ENCODE measurements around the gene NRG2. TPM values are rescaled to one million over a fixed set of nuclear protein-coding genes. Genes with fewer than 3 reads are reported as not detected.
A peak's percentile ranks its signal among the peaks of the same experiment; 100 is the strongest.

The NRG2 gene
- total and polyA plus RNA-seq, 10 donors = 0.83 to 7.7 (median 4.4) TPM

DNA sequence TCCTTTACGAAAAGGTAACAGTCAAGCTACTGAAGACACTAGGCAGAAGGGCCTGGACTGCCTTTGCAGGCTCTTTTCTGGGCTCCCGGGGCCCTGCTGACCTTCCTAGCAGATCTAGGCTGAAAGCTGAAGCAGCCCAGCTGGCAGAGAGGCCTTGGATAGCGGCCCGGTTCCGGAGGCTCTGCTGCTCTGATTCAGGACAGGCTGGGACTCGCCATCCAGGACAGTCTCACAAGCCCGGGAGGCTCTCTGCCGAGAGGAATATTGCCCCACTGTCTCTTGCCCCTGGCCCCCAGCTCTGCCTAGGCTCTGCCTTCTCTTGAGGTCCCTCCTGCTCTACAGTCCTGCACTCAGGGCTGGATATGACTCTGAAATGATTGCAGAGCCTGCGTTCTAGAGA is 179.7 kb downstream of the NRG2 start:
- Histone ChIP-seq H3K36me3 (no peaks in the 10 kb centered on the region), H3K9me3 (no peaks in the 10 kb centered on the region), H3K27me3 (replicated peaks in 1 of 7) (no peaks in the 10 kb centered on the region), H3K4me3 (no peak overlapping the region), H3K27ac (peak overlapping the region in 7 of 8 donors; percentile 3 to 44 (median 32)), H3K4me1 (peaks cover 0 to 30% (median 7%) of the 10 kb centered on the region in 6 donors)
- TF ChIP-seq CTCF (IDR thresholded peaks at IDR 0.05 in 8 of 11, conservative IDR thresholded peaks at IDR 0.05 in 3 of 11) = no peak
- TF ChIP-seq POLR2A (IDR thresholded peaks at IDR 0.05) = no peak
- TF ChIP-seq POLR2AphosphoS5 (IDR thresholded peaks at IDR 0.05) = peak in 2 of 3 donors; percentile 22 to 45
- DNase-seq = no peak
- intact Hi-C loops (cut with DNase I; ENCODE audit: low total_unique reads) = loop anchor here (5.0 kb wide), 1 partner anchor 76 kb away; no protein-coding TSS in a partner anchor
- WGBS, 5 donors = 47 to 84% (median 77%) methylated on average over 9 of the region's 9 CpGs

- intact Hi-C loops (cut with DNase I; ENCODE audit: low total_unique reads) = loop anchor here (5.0 kb wide), 1 partner anchor 76 kb away; no protein-coding TSS in a partner anchor
- peak overlapping the region in 4 of 8 donors; percentile 32 to 44 (median 38) for H3K27ac ChIP-seq
- H3K4me1 ChIP-seq = peaks cover 0 to 30% (median 7%) of the 10 kb centered on the region in 6 donors
- TF ChIP-seq POLR2A (IDR thresholded peaks at IDR 0.05) = no peak
- no peak for TF ChIP-seq CTCF (IDR thresholded peaks at IDR 0.05 in 8 of 11, conservative IDR thresholded peaks at IDR 0.05 in 3 of 11)
- no peak for TF ChIP-seq POLR2AphosphoS5 (IDR thresholded peaks at IDR 0.05)
- H3K9me3 ChIP-seq = no peaks in the 10 kb centered on the region
- H3K4me3 ChIP-seq = no peak overlapping the region
- no peak for DNase-seq
- 72 to 91% (median 85%) methylated on average over 2 of the region's 2 CpGs for WGBS, 5 donors
- no peaks in the 10 kb centered on the region for H3K27me3 ChIP-seq (replicated peaks in 1 of 7)
- no peaks in the 10 kb centered on the region for H3K36me3 ChIP-seq
These were observed 180.3 kb downstream of the NRG2 start for GRCh38 chr5:139862803-139863202.

DNA sequence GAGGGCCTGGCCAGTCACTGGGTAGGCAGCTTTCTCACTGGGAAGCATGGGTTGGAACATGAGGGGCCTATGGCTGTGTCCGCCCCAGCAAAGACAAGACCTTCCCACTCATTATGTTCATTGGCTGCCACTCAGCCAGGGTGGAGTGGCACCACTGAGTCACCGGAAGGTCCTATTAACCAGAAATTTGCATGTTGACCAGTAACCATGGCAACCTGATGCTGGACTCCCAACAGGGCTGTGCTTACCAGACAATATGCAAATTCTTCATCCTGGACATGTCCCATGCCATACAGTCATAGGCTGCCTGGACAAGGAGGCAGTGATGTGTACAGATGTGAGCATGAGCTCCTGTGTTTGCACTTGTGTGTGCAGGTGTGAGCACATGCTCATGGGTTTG is 180.8 kb downstream of the NRG2 start:
- H3K9me3 ChIP-seq = no peaks in the 10 kb centered on the region
- no peak overlapping the region for H3K4me3 ChIP-seq
- H3K27me3 ChIP-seq (replicated peaks in 1 of 7) = no peaks in the 10 kb centered on the region
- peaks cover 0 to 30% (median 7%) of the 10 kb centered on the region in 6 donors for H3K4me1 ChIP-seq
- no peaks in the 10 kb centered on the region for H3K36me3 ChIP-seq
- WGBS, 5 donors = 72 to 89% (median 76%) methylated on average over 2 of the region's 2 CpGs; no CpG with 5 or more reads in 1 of the 5 donors
- TF ChIP-seq CTCF (IDR thresholded peaks at IDR 0.05 in 8 of 11, conservative IDR thresholded peaks at IDR 0.05 in 3 of 11) (no peak), POLR2A (IDR thresholded peaks at IDR 0.05) (no peak)
- H3K27ac ChIP-seq = peak overlapping the region in 4 of 8 donors; percentile 13 to 48 (median 40)
- intact Hi-C loops (cut with DNase I; ENCODE audit: low total_unique reads) = loop anchor here (5.0 kb wide), 1 partner anchor 75 kb away; no protein-coding TSS in a partner anchor
- no peak for DNase-seq

DNA sequence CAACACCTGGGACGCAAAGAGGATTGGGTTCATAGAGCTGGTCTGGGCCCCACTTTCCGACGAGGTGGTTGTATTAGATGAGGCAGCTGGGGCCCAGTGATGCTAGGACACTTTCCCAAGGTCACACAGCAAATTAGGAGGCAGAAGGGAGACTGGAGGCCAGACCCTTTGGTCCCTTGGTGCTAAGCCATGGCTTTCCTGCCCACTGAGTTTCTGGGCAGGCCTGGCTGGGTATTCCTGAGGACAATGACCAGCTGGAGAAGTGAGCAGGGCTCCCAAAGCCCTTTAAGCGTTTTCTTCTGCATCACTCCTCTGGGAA is 181.3 kb downstream of the NRG2 start:
- no peaks in the 10 kb centered on the region for H3K27me3 ChIP-seq (replicated peaks in 1 of 7)
- H3K9me3 ChIP-seq = no peaks in the 10 kb centered on the region
- peak overlapping the region in 4 of 8 donors; percentile 13 to 48 (median 34) for H3K27ac ChIP-seq
- H3K36me3 ChIP-seq = no peaks in the 10 kb centered on the region
- intact Hi-C loops (cut with DNase I; ENCODE audit: low total_unique reads) = loop anchor here (5.0 kb wide), 1 partner anchor 75 kb away; no protein-coding TSS in a partner anchor
- 74 to 93% (median 88%) methylated on average over 4 of the region's 4 CpGs for WGBS, 5 donors
- TF ChIP-seq POLR2A (IDR thresholded peaks at IDR 0.05) = no peak
- TF ChIP-seq CTCF (IDR thresholded peaks at IDR 0.05 in 8 of 11, conservative IDR thresholded peaks at IDR 0.05 in 3 of 11) = no peak
- no peak for TF ChIP-seq POLR2AphosphoS5 (IDR thresholded peaks at IDR 0.05)
- no peak overlapping the region for H3K4me3 ChIP-seq
- DNase-seq = no peak
- peaks cover 0 to 30% (median 7%) of the 10 kb centered on the region in 6 donors for H3K4me1 ChIP-seq
